Measurements from ENCODE around the gene AKAP6.

DNA sequence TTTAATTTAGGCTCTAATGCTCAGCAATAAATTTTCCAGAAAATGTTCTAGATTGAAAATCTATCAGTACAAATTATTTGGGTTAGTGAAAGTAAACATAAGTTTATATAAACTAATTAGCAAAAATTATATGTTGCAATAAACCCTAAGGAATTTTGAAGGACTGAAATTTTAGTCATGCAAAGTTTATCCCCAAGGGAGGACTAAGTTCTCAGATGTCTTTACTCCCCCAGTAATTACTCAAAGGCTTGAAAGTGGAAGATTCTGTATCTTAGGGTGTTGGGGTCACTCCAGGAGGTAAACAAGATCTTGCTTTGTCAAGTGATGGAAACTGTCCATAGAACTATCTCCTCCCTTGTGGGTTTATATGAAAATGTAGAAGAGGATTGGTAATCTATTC is 183.7 kb downstream of the AKAP6 start:
- TF ChIP-seq, protein P1, sequence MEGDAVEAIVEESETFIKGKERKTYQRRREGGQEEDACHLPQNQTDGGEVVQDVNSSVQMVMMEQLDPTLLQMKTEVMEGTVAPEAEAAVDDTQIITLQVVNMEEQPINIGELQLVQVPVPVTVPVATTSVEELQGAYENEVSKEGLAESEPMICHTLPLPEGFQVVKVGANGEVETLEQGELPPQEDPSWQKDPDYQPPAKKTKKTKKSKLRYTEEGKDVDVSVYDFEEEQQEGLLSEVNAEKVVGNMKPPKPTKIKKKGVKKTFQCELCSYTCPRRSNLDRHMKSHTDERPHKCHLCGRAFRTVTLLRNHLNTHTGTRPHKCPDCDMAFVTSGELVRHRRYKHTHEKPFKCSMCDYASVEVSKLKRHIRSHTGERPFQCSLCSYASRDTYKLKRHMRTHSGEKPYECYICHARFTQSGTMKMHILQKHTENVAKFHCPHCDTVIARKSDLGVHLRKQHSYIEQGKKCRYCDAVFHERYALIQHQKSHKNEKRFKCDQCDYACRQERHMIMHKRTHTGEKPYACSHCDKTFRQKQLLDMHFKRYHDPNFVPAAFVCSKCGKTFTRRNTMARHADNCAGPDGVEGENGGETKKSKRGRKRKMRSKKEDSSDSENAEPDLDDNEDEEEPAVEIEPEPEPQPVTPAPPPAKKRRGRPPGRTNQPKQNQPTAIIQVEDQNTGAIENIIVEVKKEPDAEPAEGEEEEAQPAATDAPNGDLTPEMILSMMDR (conservative IDR thresholded peaks at IDR 0.05), result no peak
- no peak for TF ChIP-seq ZFX (IDR thresholded peaks at IDR 0.05)
